ENCODE data around the gene LSR.
"Not testable (repeated sequence)": the region's sequence is repeated elsewhere in the genome, so short reads cannot be mapped to it uniquely, and the experiment has no call there.

Gene LSR

GRCh38 chr19:35268536-35269437 is 20.0 kb downstream of the LSR start, which contains the start of gene USF2:
USF2 (plus strand) TSS chr19:35268962; CDS start chr19:35269102, 140 bp downstream.
- peak; percentile 81 for DNase-seq

GRCh38 chr19:35269438-35270117 is 20.8 kb downstream of the LSR start:
- peak; percentile 83 for DNase-seq

DNA sequence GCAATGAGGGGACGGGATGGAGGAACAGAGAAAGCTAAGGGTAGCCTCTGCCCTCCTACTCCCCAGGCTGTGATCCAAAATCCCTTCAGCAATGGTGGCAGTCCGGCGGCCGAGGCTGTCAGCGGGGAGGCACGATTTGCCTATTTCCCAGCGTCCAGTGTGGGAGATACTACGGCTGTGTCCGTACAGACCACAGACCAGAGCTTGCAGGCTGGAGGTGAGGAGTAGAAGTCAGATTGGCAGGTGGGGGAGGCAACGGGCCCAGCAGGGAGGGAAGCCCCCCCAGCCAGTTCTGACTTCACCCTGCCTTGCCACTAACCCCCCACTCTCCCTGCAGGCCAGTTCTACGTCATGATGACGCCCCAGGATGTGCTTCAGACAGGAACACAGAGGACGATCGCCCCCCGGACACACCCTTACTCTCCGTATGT is 21.6 kb downstream of the LSR start:
- no peak for DNase-seq

GRCh38 chr19:35271546-35271945 is 22.7 kb downstream of the LSR start:
- no peak for DNase-seq

GRCh38 chr19:35272122-35272719 is 23.4 kb downstream of the LSR start:
- no peak for DNase-seq

GRCh38 chr19:35272954-35273649 is 24.3 kb downstream of the LSR start:
- DNase-seq = no peak

GRCh38 chr19:35273686-35274259 is 25.0 kb downstream of the LSR start:
- DNase-seq = no peak

DNA sequence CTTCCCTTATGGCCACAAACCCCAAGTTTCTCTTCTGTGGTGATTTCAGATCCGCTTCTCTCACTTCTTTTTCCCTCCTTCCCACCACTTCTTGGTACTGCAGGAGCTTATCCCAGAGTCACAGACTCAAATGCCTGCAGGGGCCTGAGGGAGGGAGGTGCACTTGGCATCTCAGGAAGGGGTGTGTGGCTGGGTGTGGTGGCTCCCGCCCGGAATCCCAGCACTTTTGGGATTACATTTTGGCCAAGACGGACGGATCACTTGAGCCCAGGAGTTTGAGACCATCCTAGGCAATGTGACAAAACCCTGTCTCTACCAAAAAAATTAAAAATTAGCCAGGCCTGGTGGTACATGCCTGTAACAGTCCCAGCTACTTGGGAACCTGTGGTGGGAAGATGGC is 25.5 kb downstream of the LSR start:
- DNase-seq = no peak

DNA sequence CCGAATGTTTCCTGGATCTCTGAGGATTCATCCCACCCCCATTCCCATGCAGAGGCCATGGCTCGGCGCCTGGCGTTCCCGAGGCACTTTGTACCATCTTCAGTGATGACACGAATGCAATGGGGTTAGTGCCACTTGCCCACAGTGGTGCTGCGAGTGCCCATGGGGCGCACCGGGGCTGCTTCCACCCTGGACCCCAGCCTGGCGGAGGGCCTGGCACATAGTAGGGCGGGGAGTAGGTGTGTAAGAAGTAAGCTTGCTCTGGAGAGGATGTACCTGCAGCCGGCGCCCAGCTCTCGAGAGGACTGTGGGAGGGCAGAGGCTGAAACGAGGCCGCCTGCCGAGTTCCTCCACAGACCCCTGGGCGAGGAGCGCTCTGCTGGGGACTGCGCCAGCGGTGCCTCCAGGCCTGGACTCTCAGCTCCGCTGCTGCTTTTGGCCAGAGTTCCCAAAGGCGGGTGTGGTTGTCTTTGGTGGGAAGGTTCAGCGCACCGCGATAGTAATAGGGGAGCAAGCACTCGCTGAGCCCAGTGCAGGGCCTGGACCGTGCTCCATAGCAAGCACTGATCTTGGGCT is 28.0 kb downstream of the LSR start:
- DNase-seq = no peak

GRCh38 chr19:35278578-35279284 is 29.9 kb downstream of the LSR start:
- no peak for DNase-seq

DNA sequence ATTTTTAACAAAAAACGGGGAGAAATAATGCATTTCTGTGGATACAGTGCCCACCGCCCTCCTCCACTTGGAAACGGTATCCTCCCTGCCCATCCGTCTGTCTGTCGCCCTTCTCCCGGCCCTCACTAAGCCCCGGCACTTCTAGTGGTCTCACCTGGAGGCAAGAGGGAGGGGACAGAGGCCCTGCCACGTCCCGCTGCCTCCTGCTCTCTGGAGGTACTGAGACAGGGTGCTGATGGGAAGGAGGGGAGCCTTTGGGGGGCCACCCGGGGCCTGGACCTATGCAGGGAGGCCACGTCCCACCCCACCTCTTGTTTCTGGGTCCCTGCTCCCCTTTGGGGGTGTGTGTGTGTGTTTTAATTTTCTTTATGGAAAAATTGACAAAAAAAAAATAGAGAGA is 30.6 kb downstream of the LSR start:
- no peak for DNase-seq

DNA sequence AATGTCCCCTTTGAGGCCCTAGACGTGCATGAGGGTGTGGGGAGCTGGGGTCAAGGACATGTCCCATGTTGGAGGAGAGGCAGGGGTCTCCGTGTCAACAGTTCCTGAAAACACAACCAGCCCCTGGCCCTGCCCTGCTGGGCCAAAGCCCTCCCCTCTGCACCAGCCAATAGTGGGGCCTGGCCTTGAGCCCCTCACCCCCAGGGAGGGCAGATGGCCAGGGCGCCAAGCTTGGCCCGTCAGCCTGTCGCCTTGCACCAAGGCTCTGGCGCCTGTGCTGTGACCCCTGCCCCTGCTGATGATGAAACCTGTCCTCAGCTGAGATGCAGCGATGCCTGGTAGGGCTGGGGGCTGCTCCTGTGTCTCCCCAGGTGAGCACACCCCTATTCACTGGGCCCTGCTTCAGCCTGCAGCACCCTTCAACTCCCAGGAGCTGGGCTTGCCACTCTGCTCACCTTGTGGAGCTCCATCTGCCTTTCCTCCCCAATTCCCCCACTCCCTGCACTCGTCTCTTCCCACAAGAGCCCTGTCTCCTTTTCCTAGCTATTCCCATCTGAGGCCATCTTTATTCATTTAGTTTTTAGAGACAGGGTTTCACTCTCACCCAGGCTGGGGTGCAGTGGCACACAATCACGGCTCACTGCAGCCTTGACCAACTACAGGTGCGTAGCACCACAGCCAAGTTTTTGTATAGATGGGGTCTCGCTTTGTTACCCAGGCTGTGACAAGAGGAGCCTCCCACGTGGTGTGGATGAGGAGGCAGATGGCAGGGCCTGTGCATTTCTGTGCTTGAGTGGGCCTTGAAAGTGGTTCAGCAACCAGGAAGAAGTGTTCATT is 31.4 kb downstream of the LSR start:
- DNase-seq = no peak

DNA sequence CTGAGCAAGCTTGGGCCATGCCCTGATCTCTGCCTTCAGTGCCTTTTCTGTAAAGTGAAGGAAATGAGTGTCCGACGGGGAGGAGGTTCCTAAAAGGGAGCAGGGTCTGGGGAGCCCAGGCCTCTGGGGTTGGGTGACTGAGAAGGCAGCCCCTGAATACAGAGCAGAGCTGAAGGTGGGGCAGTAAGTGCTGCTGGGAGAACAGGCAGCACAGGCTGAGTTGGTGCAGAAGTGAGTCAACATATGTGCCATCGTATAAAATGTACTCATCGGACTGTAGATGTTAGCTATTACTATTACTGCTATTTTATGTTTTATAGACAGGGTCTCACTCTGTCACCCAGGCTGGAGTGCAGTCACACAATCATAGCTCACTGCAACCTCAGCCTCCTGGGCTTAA is 32.5 kb downstream of the LSR start:
- no peak for DNase-seq

GRCh38 chr19:35284153-35285094 is 35.6 kb downstream of the LSR start:
- DNase-seq = no peak

GRCh38 chr19:35285095-35285449 is 36.3 kb downstream of the LSR start:
- no peak for DNase-seq

DNA sequence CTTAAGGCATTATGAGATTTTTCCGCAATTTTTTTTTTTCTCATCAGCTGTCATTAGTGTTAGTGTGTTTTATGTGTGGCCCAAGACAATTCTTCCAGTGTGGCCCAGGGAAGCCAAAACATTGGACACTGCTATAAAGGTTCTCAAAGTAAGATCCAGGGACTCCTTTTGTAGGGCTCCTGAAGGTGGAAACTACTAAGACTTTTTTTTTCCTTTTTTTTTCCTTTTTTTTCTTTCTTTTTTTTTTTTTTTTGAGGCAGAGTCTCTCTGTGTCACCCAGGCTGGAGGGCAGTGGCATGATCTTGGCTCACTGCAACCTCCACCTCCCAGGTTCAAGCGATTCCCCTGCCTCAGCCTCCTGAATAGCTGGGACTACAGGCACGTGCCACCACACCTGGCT is 36.7 kb downstream of the LSR start:
- DNase-seq = not testable (repeated sequence)

DNA sequence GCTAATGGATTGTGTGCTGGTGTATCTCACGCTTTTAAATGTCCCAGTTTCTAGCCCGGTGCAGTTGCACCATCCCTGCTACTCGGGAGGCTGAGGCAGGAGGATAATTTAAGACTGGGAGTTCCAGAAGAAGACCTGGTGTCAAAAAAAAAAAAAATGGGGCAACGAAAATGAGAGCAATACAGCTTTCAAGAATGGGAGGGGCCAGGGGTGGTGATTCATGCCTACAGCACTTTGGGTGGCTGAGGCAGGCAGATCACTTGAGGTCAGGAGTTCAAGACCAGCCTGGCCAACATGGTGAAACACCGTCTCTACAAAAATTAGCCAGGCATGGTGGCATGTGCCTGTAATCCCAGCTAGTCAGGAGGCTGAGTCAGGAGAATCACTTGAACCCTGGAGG is 37.3 kb downstream of the LSR start:
- DNase-seq = peak; percentile 44

- no peak for DNase-seq
Observed at GRCh38 chr19:35287713-35288112, 38.9 kb downstream of the LSR start.

- DNase-seq = no peak
Observed at GRCh38 chr19:35288331-35288730, 39.5 kb downstream of the LSR start.

DNA sequence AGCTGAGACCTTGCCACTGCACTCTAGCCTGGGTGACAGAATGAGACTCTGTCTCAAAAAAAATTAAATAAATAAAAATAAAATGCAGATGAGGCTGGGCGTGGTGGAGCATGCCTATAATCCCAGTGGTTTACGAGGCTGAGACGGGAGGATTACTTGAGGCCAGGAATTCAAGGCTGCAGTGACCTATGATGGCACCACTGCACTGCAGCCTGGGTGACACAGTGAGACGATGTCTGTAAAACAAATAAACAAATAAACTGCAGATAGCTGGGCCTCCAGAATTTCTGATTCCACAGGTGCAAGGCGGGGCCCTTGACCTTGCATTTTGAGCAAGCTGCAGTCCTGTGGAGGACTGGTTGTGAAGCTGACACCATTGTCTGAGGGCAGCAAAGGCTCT is 40.1 kb downstream of the LSR start:
- no peak for DNase-seq
